Inflammatory macrophage (primary cell): Measurements from ENCODE around the gene RBBP8.

ENCODE experiments used
- DNase-seq, 2 donors: peaks; one replicate each; pipeline ENCODE4 v3.0.0-alpha.2; 2020 to 2022

Gene RBBP8

GRCh38 chr18:22999647-23000046, 66.5 kb downstream of the RBBP8 start:
- DNase-seq, result no peak

DNA sequence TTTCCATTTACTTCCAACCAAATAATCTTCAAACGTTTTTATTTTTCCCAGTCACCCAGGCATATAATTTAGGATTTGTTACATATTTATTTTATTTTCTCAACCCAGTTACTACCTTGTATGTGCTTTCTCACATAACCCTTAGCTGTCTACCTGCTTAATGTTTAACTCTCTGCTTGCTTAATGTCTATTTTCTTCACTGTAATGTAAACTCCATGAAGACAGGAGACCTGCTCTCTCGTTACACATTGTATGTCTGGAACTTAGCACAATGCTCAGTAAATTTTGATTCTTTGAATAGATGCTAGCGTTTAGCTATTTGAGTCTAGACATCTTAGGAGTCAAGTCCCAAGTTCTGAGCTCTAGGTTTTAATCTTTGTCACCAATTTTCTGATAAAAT, 70.2 kb downstream of the RBBP8 start:
- DNase-seq, result no peak

- no peak for DNase-seq
Observed at GRCh38 chr18:23012249-23012648, 79.1 kb downstream of the RBBP8 start.

DNA sequence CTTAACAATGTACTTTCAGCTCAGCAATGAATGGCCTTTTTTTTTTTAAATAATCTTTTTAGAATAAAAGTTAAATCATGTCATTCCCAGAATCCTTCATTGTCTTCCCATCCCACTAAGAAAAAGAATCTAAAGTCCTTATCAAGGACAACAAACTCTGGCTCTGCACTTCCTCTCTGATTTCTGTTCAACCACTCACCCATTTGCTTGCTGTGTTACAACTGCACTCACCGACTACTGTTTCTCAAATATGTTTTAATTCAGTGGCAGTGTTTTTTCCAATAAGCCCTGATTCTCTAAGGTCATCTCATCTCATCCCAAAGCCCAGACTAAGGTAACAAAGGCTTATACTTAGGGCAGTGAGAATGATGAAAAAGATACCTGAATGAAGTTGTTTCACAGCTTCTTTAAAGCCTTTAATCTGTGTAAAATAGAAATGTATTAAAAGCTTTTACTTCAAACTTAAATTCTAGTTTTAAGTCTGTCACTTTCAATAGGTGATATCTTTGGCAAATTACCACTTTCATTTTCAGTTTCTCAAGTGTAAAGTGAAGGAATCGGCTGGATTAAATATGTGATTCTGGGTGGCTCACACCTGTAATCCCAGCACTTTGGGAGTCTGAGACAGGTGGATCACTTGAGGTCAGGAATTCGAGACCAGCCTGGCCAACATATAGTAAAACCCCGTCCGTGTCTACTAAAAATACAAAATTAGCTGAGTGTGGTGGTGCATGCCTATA, 87.6 kb downstream of the RBBP8 start:
- DNase-seq, result no peak

DNA sequence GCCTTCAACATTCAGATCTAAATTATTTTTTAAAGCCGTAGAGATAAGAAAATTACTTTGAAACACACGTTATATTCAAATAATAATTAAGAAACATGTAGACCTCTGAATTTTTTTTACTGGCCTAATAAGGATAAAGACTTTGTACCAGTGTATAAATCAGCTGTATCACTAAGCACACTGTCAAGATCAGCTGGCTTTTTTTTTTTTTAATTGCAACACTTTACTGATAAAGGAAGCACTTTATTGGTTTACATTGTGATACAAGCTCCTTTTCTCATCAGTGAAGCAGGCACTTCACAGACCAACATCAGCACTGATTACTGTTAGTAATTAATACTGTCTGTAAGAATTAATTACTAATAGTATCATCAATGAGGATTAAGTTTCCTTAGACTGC, 88.5 kb downstream of the RBBP8 start:
- DNase-seq, result no peak

DNA sequence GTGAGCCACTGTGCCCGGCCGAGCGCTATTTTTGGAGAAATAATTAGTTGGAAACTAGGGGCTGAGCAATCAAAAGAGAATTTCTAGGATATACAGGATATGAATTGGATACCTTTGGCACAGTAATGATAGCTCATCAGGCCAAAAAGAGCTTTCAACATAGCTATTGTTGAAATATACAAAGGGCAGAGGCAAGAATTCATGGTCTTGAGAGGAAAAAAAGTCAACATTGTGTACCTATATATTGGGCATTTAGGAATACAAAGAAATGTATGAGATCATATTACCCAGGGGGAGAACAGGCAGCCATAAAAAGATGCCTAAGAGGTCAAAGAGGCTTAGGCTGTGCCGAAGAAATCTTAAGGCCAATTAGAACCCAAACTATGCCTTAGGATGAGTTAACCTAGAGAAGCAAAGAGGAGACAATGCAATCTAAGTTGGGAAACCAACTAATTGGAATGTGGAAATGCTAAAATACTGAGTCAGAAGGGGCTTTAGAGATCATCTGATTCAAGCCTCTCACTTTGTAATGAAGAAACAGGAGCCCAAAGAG, 99.0 kb downstream of the RBBP8 start:
- DNase-seq, result peak in 1 of 2 donors; percentile 52

DNA sequence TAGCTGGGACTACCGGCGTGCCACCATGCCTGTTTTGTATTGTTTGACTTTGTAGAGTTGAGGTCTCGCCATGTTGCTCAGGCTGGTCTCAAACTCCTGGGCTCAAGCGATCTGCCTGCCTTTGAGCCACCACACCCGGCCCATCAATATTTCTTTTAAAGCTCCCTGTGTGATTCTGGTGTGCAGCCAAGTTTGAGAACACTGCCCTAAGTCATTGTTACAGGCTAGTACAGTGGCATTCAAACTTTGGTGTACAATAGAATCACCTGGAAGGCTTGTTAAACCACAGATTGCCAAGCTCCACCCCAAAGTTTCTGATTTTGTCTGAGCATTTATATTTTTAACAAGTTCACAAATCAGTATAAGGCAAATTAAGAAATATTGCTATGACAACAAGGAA, 99.9 kb downstream of the RBBP8 start:
- DNase-seq, result no peak

DNA sequence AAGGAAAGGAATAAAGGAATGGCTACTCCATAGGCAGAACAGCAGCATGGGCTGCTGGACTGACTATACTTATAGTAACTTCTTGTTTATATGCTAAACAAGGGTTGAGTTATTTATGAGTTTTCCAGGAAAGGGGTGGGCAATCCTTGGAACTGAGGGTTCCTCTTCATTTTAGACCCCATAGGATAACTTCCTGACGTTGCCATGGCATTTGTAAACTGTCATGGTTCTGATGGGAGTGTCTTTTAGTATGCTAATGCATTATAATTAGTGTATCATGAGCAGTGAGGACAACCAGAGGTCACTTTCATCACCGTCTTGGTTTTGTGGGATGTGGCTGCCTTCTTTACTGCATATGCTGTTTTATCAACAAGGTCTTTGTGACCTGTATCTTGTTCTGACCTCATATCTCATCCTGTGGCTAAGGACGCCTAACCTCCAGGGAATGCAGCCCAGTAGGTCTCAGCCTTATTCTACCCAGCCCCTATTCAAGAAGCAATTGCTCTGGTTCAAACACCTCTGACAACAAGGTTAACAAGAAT, 103.6 kb downstream of the RBBP8 start:
- no peak for DNase-seq

DNA sequence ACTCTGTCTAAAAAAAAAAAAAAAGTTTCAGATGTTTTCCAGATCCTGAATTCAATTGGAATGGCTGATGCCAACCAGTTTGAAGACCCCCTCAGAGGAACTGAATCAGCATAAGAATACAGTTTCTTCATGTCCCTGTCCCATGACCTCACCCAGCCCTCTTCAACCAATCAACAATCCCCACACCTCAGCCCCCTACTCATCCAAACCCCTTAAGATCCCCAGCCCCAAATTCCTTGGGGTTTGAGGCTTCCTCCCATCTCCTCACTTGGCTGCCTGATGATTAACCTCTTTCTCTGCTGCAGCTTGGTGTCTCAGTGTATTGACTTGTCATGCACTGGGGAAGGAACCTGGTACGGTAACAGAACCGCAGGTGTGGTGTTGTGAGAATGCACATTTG, 104.5 kb downstream of the RBBP8 start:
- no peak for DNase-seq

DNA sequence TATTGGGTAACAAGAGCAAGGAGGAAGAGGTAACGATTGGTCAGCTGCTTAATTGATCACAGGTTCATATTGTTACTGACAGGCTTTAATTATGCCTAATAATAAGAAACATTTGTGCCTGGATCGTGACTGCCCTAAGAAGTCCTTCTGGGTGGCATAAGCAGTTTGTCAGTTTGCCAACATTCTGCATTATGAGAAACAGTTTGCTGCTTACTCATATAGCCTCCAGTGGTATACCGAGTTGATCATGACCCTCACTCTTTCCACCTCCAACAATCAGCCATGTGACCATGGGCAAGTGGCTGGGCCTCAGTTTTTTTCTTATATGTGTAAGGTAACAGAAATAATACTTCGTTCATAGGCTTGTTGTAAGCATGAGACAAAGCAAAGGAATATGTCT, 105.6 kb downstream of the RBBP8 start:
- no peak for DNase-seq

- DNase-seq, result no peak
Observed at GRCh38 chr18:23042133-23042532, 109.0 kb downstream of the RBBP8 start.

- DNase-seq, result no peak
Observed at GRCh38 chr18:23043803-23044376, 110.8 kb downstream of the RBBP8 start.

DNA sequence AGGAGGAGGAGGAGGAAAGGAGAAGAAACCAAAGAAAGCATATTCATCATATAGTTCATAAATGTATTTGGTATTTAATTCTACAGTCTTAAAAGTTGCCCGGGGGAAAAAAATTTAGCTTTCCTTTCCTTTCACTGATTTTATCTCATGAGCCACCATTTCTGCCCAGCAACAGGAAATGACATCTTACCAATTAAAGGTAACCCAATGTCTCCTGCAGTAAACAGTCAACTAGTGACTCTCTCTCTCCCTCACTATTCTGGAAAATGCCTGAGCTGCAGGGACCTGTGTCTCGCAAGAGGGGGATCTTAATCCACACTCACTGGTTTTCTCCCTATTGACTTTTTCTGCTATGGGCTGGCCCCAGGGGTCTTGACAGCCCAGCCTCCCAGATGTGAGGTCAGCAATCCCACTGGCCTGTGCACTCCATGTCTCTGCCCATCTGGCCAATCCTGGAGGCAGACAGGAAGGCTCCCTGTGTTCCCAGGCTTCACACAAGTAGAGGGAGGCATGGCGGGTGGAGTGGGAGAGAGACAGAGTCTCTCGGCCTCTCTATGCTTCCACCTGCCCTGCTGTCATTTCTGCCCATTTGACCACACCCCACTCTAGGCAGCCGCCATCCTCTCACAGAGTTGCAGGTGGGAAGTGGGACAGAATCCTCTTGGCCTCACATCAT, 116.7 kb downstream of the RBBP8 start:
- no peak for DNase-seq

DNA sequence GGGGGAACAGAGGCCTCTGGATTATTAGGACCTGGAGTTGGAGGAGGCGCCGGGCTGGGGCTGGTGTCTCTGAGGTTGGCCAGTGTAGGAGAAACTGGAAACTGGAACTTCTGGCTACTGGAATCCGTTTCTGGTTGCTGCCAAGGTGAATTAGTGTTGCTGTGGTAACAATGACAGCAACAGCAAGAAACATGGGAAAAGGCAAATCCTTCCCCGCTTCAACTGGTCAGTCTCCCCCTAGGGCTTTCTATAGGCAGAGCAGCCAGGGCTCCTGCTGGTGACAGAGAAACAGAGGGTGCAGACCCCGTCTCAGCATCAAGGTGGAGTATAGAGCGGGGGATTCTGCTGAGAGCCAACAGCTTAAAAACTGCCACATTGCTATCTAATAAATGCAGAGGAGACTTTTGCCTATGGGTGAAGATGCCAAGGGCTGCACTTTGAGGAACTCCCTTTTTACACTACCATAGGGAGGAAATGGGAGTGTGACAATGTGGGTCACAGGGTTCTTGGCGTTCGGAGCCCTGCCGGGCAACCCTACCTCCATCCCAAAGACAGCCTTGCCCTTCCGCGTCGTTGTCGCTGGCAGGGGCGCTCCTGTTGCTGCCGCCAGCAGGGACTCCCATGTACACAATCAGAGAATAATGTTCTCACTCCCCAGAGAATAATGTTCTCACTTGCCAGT, 120.8 kb downstream of the RBBP8 start:
- DNase-seq, result peak; percentile 48 to 56

DNA sequence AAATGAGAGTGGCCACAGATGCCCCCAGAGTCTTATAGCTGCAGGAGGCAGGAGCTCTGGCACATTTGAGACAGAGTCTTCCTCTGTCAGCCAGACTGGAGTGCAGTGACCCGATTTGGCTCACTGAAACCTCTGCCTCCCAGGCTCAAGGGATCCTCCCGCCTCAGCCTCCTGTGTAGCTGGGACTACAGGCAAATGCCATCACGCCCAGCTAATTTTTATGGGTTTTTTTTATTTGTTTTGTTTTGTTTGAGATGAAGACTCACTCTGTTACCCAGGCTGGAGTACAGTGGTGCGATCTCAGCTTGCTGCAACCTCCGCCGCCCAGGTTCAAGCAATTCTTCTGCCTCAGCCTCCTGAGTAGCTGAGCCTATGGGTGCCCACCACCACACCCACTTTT, 121.4 kb downstream of the RBBP8 start:
- DNase-seq, result no peak

- no peak for DNase-seq
Observed at GRCh38 chr18:23056315-23056714, 123.2 kb downstream of the RBBP8 start.

GRCh38 chr18:23057096-23057495, 124.0 kb downstream of the RBBP8 start:
- no peak for DNase-seq

- DNase-seq, result no peak
Observed at GRCh38 chr18:23058746-23059415, 125.8 kb downstream of the RBBP8 start.

DNA sequence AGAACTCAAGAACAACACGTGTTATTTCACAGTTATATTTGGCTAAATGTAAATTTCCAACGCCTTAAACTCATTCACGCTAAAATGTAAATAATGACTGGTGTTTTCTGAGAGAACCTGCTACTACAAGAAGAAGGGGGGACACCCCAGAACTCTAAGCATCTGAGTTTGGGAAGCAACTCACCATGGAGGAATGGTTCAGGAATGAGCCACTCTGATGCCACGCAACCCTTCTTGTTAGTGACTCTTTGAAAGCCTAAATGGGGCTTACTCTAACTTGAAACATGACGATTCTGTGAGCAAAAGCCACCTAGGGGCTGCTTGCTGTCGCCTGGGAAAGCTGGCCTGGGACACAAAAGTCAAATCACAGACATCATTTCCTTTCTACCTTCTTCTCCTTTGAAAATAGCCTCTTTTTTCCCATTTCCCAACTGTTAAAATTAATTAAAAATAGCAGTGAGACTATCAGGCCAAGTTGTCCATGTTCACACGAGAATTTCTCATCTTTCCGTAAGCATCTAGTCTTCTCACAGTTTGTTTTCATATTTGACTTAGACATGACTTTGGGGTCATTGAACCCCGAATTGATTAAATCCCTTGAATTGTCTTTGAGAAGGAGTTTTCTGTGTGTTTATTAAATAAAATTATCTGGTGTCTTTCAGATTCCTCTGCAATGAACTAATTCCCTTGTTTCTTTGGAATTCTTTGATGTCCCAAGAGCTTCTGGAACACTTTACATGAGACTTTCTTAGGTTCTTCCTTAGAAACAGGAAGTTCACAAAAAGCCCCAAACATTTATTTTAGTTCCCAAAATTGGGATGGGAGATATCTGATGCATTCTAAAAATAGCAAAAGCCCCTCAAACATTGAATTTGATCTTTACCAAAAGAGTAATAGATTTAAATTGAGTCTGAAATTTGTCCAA, 126.7 kb downstream of the RBBP8 start:
- no peak for DNase-seq

DNA sequence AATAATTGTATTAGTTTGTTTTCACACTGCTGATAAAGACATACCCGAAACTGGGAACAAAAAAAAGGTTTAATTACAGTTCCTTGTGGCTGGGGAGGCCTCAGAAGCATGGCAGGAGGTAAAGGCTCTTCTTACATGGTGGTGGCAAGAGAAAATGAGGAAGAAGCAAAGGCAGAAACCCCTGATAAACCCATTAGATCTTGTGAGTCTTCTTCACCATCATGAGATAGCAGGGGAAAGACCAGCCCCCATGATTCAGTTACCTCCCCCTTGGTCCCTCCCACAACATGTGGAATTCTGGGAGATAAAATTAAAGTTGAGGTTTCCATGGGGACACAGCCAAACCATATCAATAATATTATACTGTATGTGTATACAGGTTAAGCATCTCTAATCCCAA, 128.9 kb downstream of the RBBP8 start:
- peak; percentile 35 to 51 for DNase-seq

DNA sequence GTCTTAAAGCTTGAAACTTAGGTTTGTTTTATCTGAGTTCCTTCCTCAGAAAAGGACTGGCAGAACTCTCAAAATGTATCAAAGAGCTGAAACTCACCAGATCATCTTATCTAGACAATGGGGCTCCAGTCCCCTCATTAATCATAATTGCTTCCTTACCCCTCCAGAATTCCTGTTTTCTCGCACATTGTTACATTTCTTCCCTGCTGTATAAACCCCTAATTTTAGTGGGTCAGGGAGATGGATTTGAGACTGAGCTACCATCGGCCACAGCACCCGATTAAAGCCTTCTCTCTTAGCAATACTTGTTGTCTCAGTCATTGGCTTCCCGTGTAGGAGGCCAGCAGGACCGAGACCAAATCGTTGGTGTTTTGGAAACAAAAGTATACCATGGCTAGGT, 130.4 kb downstream of the RBBP8 start:
- no peak for DNase-seq
